ENCODE results near the gene COL1A1.

- TF ChIP-seq CTCF (optimal IDR thresholded peaks at IDR 0.05 in 1 of 3, IDR thresholded peaks at IDR 0.05 in 1 of 3, conservative IDR thresholded peaks at IDR 0.05 in 1 of 3; ENCODE audit: extremely low read depth in 1 of 3, insufficient read depth in 2 of 3, low read length in 3 of 3) (no peak), EZH2 (IDR thresholded peaks at IDR 0.05; ENCODE audit: low read length) (no peak)
Observed at GRCh38 chr17:50164697-50164988, 36.8 kb downstream of the COL1A1 start.

All from keratinocyte (primary cell).